ENCODE results near the gene FGF14. TPM values are rescaled to one million over a fixed set of nuclear protein-coding genes. Genes with fewer than 3 reads are reported as not detected.
A peak's percentile ranks its signal among the peaks of the same experiment; 100 is the strongest.

FGF14 gene
- total and polyA plus RNA-seq, 4 donors = 19.3 to 59.7 (median 38.0) TPM

- H3K27me3 ChIP-seq (ENCODE audit: control insufficient read depth, insufficient read depth, low read length) = no peaks in the 10 kb centered on the region
- no peaks in the 10 kb centered on the region for H3K9me3 ChIP-seq (ENCODE audit: control insufficient read depth, insufficient read depth, low read length)
- H3K36me3 ChIP-seq (ENCODE audit: control insufficient read depth, insufficient read depth, low read length) = no peaks in the 10 kb centered on the region
- peak in 1 of 6 donors; percentile 27 for DNase-seq (ENCODE audit: low read depth in 4 of 6, low spot score in 6 of 6)
- WGBS (ENCODE audit: insufficient coverage) = no CpG with 5 or more reads among the region's 1 CpG
- no peak overlapping the region for H3K4me3 ChIP-seq (ENCODE audit: low read depth, low read length)
- H3K4me1 ChIP-seq (ENCODE audit: control insufficient read depth, insufficient read depth, low read length) = peaks cover 3% of the 10 kb centered on the region
- H3K27ac ChIP-seq (ENCODE audit: low read depth, low read length) = no peak overlapping the region
Measured at GRCh38 chr13:102276404-102276803, 125.4 kb downstream of the FGF14 start.

DNA sequence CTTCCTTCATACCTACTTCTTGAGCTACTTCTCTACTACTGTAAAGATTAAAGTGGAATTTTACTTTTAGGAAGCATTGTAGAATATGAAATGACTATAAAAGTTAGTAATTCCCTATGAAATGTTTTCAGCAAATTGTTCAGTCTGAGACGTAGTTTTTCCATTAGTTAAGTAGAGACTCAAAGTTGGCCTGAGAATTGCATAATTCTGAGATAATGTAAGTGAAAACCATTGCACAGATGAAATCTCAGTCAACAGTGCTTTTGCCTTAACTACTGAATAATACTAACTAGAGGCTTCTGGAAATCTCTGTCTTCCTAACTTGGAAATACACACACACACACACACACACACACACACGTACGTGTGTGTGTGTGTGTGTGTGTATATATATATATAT lies 125.9 kb downstream of the FGF14 start:
- peaks cover 3% of the 10 kb centered on the region for H3K4me1 ChIP-seq (ENCODE audit: control insufficient read depth, insufficient read depth, low read length)
- no CpG with 5 or more reads among the region's 3 CpGs for WGBS (ENCODE audit: insufficient coverage)
- no peaks in the 10 kb centered on the region for H3K9me3 ChIP-seq (ENCODE audit: control insufficient read depth, insufficient read depth, low read length)
- no peak overlapping the region for H3K4me3 ChIP-seq (ENCODE audit: low read depth, low read length)
- no peaks in the 10 kb centered on the region for H3K27me3 ChIP-seq (ENCODE audit: control insufficient read depth, insufficient read depth, low read length)
- DNase-seq (ENCODE audit: low read depth in 4 of 6, low spot score in 6 of 6) = no peak
- no peaks in the 10 kb centered on the region for H3K36me3 ChIP-seq (ENCODE audit: control insufficient read depth, insufficient read depth, low read length)
- peak overlapping the region; percentile 26 for H3K27ac ChIP-seq (ENCODE audit: low read depth, low read length)

DNA sequence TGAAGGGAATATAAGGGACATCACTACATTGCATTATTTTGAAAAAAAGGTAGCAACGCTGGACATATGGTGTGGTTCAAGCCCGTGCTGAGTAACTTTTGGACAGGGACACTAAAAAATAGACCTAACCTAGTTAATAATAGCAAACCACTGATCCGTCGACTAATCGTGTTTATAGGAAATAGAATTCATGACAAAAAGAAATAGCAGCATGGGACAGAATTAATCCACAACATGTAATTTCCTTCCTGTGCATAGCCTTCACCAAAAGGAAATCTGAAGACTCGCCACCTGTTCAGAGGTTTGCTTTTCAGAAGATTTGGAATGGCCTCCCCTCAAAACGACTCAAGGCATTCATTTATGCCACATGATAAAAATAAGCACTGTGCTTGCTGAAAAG lies 128.7 kb downstream of the FGF14 start:
- Histone ChIP-seq H3K9me3 (ENCODE audit: control insufficient read depth, insufficient read depth, low read length) (no peaks in the 10 kb centered on the region), H3K4me1 (ENCODE audit: control insufficient read depth, insufficient read depth, low read length) (peaks cover 3% of the 10 kb centered on the region), H3K4me3 (ENCODE audit: low read depth, low read length) (no peak overlapping the region), H3K27ac (ENCODE audit: low read depth, low read length) (no peak overlapping the region), H3K27me3 (ENCODE audit: control insufficient read depth, insufficient read depth, low read length) (no peaks in the 10 kb centered on the region), H3K36me3 (ENCODE audit: control insufficient read depth, insufficient read depth, low read length) (no peaks in the 10 kb centered on the region)
- no CpG with 5 or more reads among the region's 7 CpGs for WGBS (ENCODE audit: insufficient coverage)
- DNase-seq (ENCODE audit: low read depth in 4 of 6, low spot score in 6 of 6) = no peak

DNA sequence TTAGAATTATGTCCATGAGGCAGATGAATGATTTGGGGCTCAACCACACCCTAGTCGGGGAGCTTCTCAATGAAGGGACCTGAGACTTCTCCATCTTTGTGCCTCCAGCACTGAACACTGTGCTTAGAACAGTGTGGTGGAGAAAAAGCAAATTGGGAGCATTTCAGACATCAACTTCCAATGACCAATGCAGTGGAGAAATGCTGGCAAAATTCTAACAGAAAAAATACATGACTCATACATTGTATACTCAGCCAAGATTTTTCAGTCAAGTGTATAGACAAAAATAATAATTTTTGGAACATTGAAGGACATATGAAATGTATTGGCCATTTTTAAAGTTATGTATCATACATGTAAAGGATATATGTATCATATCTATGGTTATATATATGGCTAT lies 134.7 kb downstream of the FGF14 start:
- no peaks in the 10 kb centered on the region for H3K9me3 ChIP-seq (ENCODE audit: control insufficient read depth, insufficient read depth, low read length)
- no peak overlapping the region for H3K27ac ChIP-seq (ENCODE audit: low read depth, low read length)
- no peak overlapping the region for H3K4me3 ChIP-seq (ENCODE audit: low read depth, low read length)
- H3K36me3 ChIP-seq (ENCODE audit: control insufficient read depth, insufficient read depth, low read length) = no peaks in the 10 kb centered on the region
- no peak for DNase-seq (ENCODE audit: low read depth in 4 of 6, low spot score in 6 of 6)
- WGBS (ENCODE audit: insufficient coverage) = no CpG with 5 or more reads among the region's 1 CpG
- H3K27me3 ChIP-seq (ENCODE audit: control insufficient read depth, insufficient read depth, low read length) = no peaks in the 10 kb centered on the region
- H3K4me1 ChIP-seq (ENCODE audit: control insufficient read depth, insufficient read depth, low read length) = no peaks in the 10 kb centered on the region

GRCh38 chr13:102261809-102262208 lies 140.0 kb downstream of the FGF14 start:
- H3K27me3 ChIP-seq (ENCODE audit: control insufficient read depth, insufficient read depth, low read length) = no peaks in the 10 kb centered on the region
- H3K4me1 ChIP-seq (ENCODE audit: control insufficient read depth, insufficient read depth, low read length) = no peaks in the 10 kb centered on the region
- H3K4me3 ChIP-seq (ENCODE audit: low read depth, low read length) = no peak overlapping the region
- H3K27ac ChIP-seq (ENCODE audit: low read depth, low read length) = no peak overlapping the region
- H3K9me3 ChIP-seq (ENCODE audit: control insufficient read depth, insufficient read depth, low read length) = no peaks in the 10 kb centered on the region
- no peaks in the 10 kb centered on the region for H3K36me3 ChIP-seq (ENCODE audit: control insufficient read depth, insufficient read depth, low read length)
- WGBS (ENCODE audit: insufficient coverage) = no CpG with 5 or more reads among the region's 1 CpG
- DNase-seq (ENCODE audit: low read depth in 4 of 6, low spot score in 6 of 6) = peak in 1 of 6 donors; percentile 42

- no peaks in the 10 kb centered on the region for H3K4me1 ChIP-seq (ENCODE audit: control insufficient read depth, insufficient read depth, low read length)
- peak in 2 of 6 donors; percentile 15 to 61 for DNase-seq (ENCODE audit: low read depth in 4 of 6, low spot score in 6 of 6)
- no peaks in the 10 kb centered on the region for H3K27me3 ChIP-seq (ENCODE audit: control insufficient read depth, insufficient read depth, low read length)
- no peaks in the 10 kb centered on the region for H3K36me3 ChIP-seq (ENCODE audit: control insufficient read depth, insufficient read depth, low read length)
- H3K27ac ChIP-seq (ENCODE audit: low read depth, low read length) = no peak overlapping the region
- no peak overlapping the region for H3K4me3 ChIP-seq (ENCODE audit: low read depth, low read length)
- WGBS (ENCODE audit: insufficient coverage) = no CpG with 5 or more reads among the region's 3 CpGs
- H3K9me3 ChIP-seq (ENCODE audit: control insufficient read depth, insufficient read depth, low read length) = no peaks in the 10 kb centered on the region
Measured at GRCh38 chr13:102261316-102261715, 140.5 kb downstream of the FGF14 start.

GRCh38 chr13:102260256-102260655 lies 141.6 kb downstream of the FGF14 start:
- Histone ChIP-seq H3K27ac (ENCODE audit: low read depth, low read length) (no peak overlapping the region), H3K27me3 (ENCODE audit: control insufficient read depth, insufficient read depth, low read length) (no peaks in the 10 kb centered on the region), H3K4me1 (ENCODE audit: control insufficient read depth, insufficient read depth, low read length) (no peaks in the 10 kb centered on the region), H3K9me3 (ENCODE audit: control insufficient read depth, insufficient read depth, low read length) (no peaks in the 10 kb centered on the region), H3K4me3 (ENCODE audit: low read depth, low read length) (no peak overlapping the region), H3K36me3 (ENCODE audit: control insufficient read depth, insufficient read depth, low read length) (no peaks in the 10 kb centered on the region)
- peak in 2 of 6 donors; percentile 18 to 50 for DNase-seq (ENCODE audit: low read depth in 4 of 6, low spot score in 6 of 6)
- WGBS (ENCODE audit: insufficient coverage) = 48% methylated on average over 2 of the region's 6 CpGs

DNA sequence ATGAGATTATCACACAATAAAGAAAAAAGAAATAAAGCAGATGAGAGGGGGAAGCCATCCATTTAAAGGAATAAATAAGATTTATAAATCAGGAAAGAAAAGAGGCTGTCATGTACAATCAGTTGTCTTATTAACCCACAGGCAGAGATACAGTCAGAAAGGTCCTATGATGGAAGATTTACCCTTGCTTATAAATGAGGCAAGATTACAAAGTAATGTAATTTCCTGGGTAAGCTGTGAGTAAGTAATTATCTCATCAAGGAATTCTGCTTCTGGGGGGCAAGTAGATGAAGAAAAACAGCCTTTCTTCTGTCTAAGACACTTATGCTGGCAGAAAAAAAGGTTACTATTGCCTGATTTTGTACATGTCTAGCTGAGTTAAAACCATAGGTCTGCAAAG lies 146.4 kb downstream of the FGF14 start:
- Histone ChIP-seq H3K4me3 (ENCODE audit: low read depth, low read length) (no peak overlapping the region), H3K27ac (ENCODE audit: low read depth, low read length) (no peak overlapping the region), H3K9me3 (ENCODE audit: control insufficient read depth, insufficient read depth, low read length) (no peaks in the 10 kb centered on the region), H3K4me1 (ENCODE audit: control insufficient read depth, insufficient read depth, low read length) (no peaks in the 10 kb centered on the region), H3K27me3 (ENCODE audit: control insufficient read depth, insufficient read depth, low read length) (no peaks in the 10 kb centered on the region), H3K36me3 (ENCODE audit: control insufficient read depth, insufficient read depth, low read length) (no peaks in the 10 kb centered on the region)
- DNase-seq (ENCODE audit: low read depth in 4 of 6, low spot score in 6 of 6) = no peak

DNA sequence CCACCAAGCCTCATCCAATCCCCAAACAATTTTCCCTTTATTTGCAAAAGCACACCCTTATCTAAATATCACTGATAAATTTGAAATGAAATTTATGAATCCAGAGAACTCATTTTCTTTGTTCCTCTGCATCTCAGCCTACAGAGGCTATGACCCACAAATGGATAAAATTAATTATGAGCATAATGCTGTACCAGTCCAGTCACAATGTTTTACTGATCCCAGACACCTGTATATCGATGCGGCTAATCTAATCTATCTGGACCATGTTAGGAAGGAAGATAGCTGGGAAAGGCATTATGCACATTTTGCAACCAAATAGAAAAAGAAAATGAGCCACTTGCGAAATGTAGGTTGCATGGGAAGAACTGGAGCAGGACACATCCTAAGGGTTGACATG lies 150.0 kb downstream of the FGF14 start:
- 100% methylated on average over 1 of the region's 3 CpGs for WGBS (ENCODE audit: insufficient coverage)
- H3K4me1 ChIP-seq (ENCODE audit: control insufficient read depth, insufficient read depth, low read length) = no peaks in the 10 kb centered on the region
- H3K4me3 ChIP-seq (ENCODE audit: low read depth, low read length) = no peak overlapping the region
- no peak overlapping the region for H3K27ac ChIP-seq (ENCODE audit: low read depth, low read length)
- DNase-seq (ENCODE audit: low read depth in 4 of 6, low spot score in 6 of 6) = no peak
- H3K9me3 ChIP-seq (ENCODE audit: control insufficient read depth, insufficient read depth, low read length) = no peaks in the 10 kb centered on the region
- H3K36me3 ChIP-seq (ENCODE audit: control insufficient read depth, insufficient read depth, low read length) = no peaks in the 10 kb centered on the region
- H3K27me3 ChIP-seq (ENCODE audit: control insufficient read depth, insufficient read depth, low read length) = no peaks in the 10 kb centered on the region

- H3K9me3 ChIP-seq (ENCODE audit: control insufficient read depth, insufficient read depth, low read length) = no peaks in the 10 kb centered on the region
- H3K27ac ChIP-seq (ENCODE audit: low read depth, low read length) = no peak overlapping the region
- no peaks in the 10 kb centered on the region for H3K36me3 ChIP-seq (ENCODE audit: control insufficient read depth, insufficient read depth, low read length)
- no CpG with 5 or more reads among the region's 2 CpGs for WGBS (ENCODE audit: insufficient coverage)
- no peaks in the 10 kb centered on the region for H3K4me1 ChIP-seq (ENCODE audit: control insufficient read depth, insufficient read depth, low read length)
- DNase-seq (ENCODE audit: low read depth in 4 of 6, low spot score in 6 of 6) = no peak
- H3K27me3 ChIP-seq (ENCODE audit: control insufficient read depth, insufficient read depth, low read length) = no peaks in the 10 kb centered on the region
- no peak overlapping the region for H3K4me3 ChIP-seq (ENCODE audit: low read depth, low read length)
Measured at GRCh38 chr13:102250448-102250847, 151.4 kb downstream of the FGF14 start.

Data from spinal cord (tissue), 10 donors.